HepG2 (cell line): ENCODE results near the gene BORCS5. TPM values are rescaled to one million over a fixed set of nuclear protein-coding genes. Genes with fewer than 3 reads are reported as not detected.
A peak's percentile ranks its signal among the peaks of the same experiment; 100 is the strongest.

Experiments
- BRD4 ChIP-seq: sonication (generic); formaldehyde crosslinking; IDR thresholded peaks from 2 replicates; pipeline ENCODE4 v1.4.0; 2020; ENCODE audit warnings: missing genetic modification reagents
- FOSL2 ChIP-seq: sonication (generic); formaldehyde crosslinking; IDR thresholded peaks from 2 replicates; pipeline ENCODE4 v1.4.0; 2020; ENCODE audit warnings: missing genetic modification reagents
- FOXO4 ChIP-seq: sonication (generic); formaldehyde crosslinking; conservative IDR thresholded peaks from 2 replicates; pipeline ENCODE4 v1.8.1; 2023; ENCODE audit warnings: missing genetic modification reagents
- HNF4A ChIP-seq: sonication (generic); formaldehyde crosslinking; IDR thresholded peaks from 2 replicates; pipeline ENCODE4 v1.4.0; 2020; ENCODE audit warnings: missing genetic modification reagents
- IRF1 ChIP-seq: sonication (generic); formaldehyde crosslinking; IDR thresholded peaks from 2 replicates; pipeline ENCODE4 v1.4.0; 2020; ENCODE audit warnings: low read depth, mild to moderate bottlenecking, missing genetic modification reagents
- JUND ChIP-seq: sonication (generic); formaldehyde crosslinking; IDR thresholded peaks from 2 replicates; pipeline ENCODE4 v1.8.0; 2022; ENCODE audit warnings: mild to moderate bottlenecking, missing genetic modification reagents
- KDM6A ChIP-seq: IDR thresholded peaks from 2 replicates; pipeline ENCODE4 v1.6.1; 2016; ENCODE audit warnings: low read depth
- MAFK ChIP-seq, 2 experiments: IDR thresholded peaks in 1 of 2; conservative IDR thresholded peaks in 1 of 2; 2 replicates each; pipeline ENCODE4 v1.6.1; 2011; ENCODE audit warnings: improper control_type of control experiment in 2 of 2, low read length in 2 of 2
- MED8 ChIP-seq: sonication (generic); formaldehyde crosslinking; IDR thresholded peaks from 2 replicates; pipeline ENCODE4 v1.8.1; 2023; ENCODE audit warnings: mild to moderate bottlenecking, missing genetic modification reagents; ENCODE audit not compliant: insufficient replicate concordance
- MNT ChIP-seq: fragments of 450-650 bp; IDR thresholded peaks from 2 replicates; pipeline ENCODE4 v1.6.1; 2016
- RBAK ChIP-seq: sonication (generic); formaldehyde crosslinking; IDR thresholded peaks from 2 replicates; pipeline ENCODE4 v1.5.1; 2020; ENCODE audit warnings: mild to moderate bottlenecking, missing genetic modification reagents
- THAP11 ChIP-seq: IDR thresholded peaks from 2 replicates; pipeline ENCODE4 v1.6.1; 2016; ENCODE audit warnings: missing biosample characterization, missing genetic modification reagents
- ZBTB10 ChIP-seq: sonication (generic); formaldehyde crosslinking; IDR thresholded peaks from 2 replicates; pipeline ENCODE4 v1.4.0; 2020; ENCODE audit warnings: missing genetic modification reagents, borderline replicate concordance
- ZFP62 ChIP-seq: sonication (generic); formaldehyde crosslinking; IDR thresholded peaks from 2 replicates; pipeline ENCODE4 v1.4.0; 2020; ENCODE audit warnings: missing genetic modification reagents
- ZNF225 ChIP-seq: sonication (generic); formaldehyde crosslinking; IDR thresholded peaks from 2 replicates; pipeline ENCODE4 v1.4.0; 2020; ENCODE audit warnings: mild to moderate bottlenecking, missing genetic modification reagents
- ZNF414 ChIP-seq: sonication (generic); formaldehyde crosslinking; IDR thresholded peaks from 2 replicates; pipeline ENCODE4 v1.5.0; 2020; ENCODE audit warnings: missing genetic modification reagents
- ZNF484 ChIP-seq: sonication (generic); formaldehyde crosslinking; IDR thresholded peaks from 2 replicates; pipeline ENCODE4 v1.5.1; 2020; ENCODE audit warnings: mild to moderate bottlenecking, low read depth, missing genetic modification reagents, borderline replicate concordance
- ZNF496 ChIP-seq: sonication (generic); formaldehyde crosslinking; IDR thresholded peaks from 2 replicates; pipeline ENCODE4 v1.8.1; 2023; ENCODE audit warnings: mild to moderate bottlenecking, moderate library complexity, missing genetic modification reagents; ENCODE audit not compliant: insufficient replicate concordance
- ZNF607 ChIP-seq: sonication (generic); formaldehyde crosslinking; IDR thresholded peaks from 2 replicates; pipeline ENCODE4 v1.5.1; 2020; ENCODE audit warnings: missing genetic modification reagents, mild to moderate bottlenecking, borderline replicate concordance
- ZXDC ChIP-seq: sonication (generic); formaldehyde crosslinking; IDR thresholded peaks from 2 replicates; pipeline ENCODE4 v1.5.0; 2020; ENCODE audit warnings: mild to moderate bottlenecking, missing genetic modification reagents
- polyA plus RNA-seq, 8 experiments: library from polyadenylated mRNA; depleted of rRNA in 3 of 8; stranded (reverse) in 7 of 8; unstranded in 1 of 8; fragments of >200 nt; fragmentation: Illumina TruSeq in 4 of 8; extraction: Trizol in 4 of 8; gene quantifications; 2 replicates each; pipeline versions ENCODE4 v1.2.1 to v1.2.3, GENCODE V29; 2011 to 2016; ENCODE audit warnings: low read depth in 4 of 8, missing spikeins in 1 of 8, mixed read lengths in 1 of 8; ENCODE audit not compliant: insufficient read depth in 1 of 8
- total RNA-seq, 5 experiments: library from RNA; depleted of rRNA; stranded (reverse); fragments of >200 nt; fragmentation: Illumina TruSeq; extraction: Trizol; gene quantifications; 2 replicates each; pipeline ENCODE4 v1.2.3, GENCODE V29; 2016; ENCODE audit warnings: low read depth in 1 of 5

BORCS5 gene
- total and polyA plus RNA-seq, 2 of the 13 experiments (the other 11 are each of a cell fraction or from before 2014, with no cell fraction given) = 3.9 to 4.7 TPM

GRCh38 chr12:12486661-12487240 is 129.9 kb downstream of the BORCS5 start (continued):
- TF ChIP-seq MNT = no peak; the same call in 1 of the 2 replicates
- TF ChIP-seq IRF1 (CRISPR knock-in tag) = no peak
- peak; percentile 56 for TF ChIP-seq HNF4A
- TF ChIP-seq ZFP62 (CRISPR knock-in tag) = no peak
- no peak for TF ChIP-seq JUND
- TF ChIP-seq ZBTB10 (CRISPR knock-in tag) = no peak
- peak; percentile 90 for TF ChIP-seq FOSL2 (CRISPR knock-in tag)
- no peak for TF ChIP-seq ZNF496 (CRISPR knock-in tag)
- TF ChIP-seq FOXO4 = no peak
- TF ChIP-seq THAP11 (CRISPR knock-in tag) = 0 out of 2 replicates have a peak, but pooled peaks have one; percentile 13
- TF ChIP-seq ZNF414 (CRISPR knock-in tag) = no peak
- peak; percentile 58 to 59 for TF ChIP-seq MAFK (conservative IDR thresholded peaks at IDR 0.05 in 1 of 2, IDR thresholded peaks at IDR 0.05 in 1 of 2; ENCODE audit: low read length in 2 of 2)
- no peak for TF ChIP-seq BRD4 (CRISPR knock-in tag)
- TF ChIP-seq KDM6A (CRISPR knock-in tag) = no peak
- no peak for TF ChIP-seq ZNF484 (CRISPR knock-in tag)
- no peak for TF ChIP-seq RBAK (CRISPR knock-in tag)
- no peak for TF ChIP-seq ZXDC (CRISPR knock-in tag)
- no peak for TF ChIP-seq MED8 (CRISPR knock-in tag)
- TF ChIP-seq ZNF607 (CRISPR knock-in tag) = no peak
- no peak for TF ChIP-seq ZNF225 (CRISPR knock-in tag)
